MCF 10A (cell line): Measurements from ENCODE around the gene LIPA. TPM values are rescaled to one million over a fixed set of nuclear protein-coding genes. Genes with fewer than 3 reads are reported as not detected.

ENCODE experiments used
- BruUV-seq: library from RNA; stranded (reverse); fragments of 400-500 nt; replicated peaks from 2 replicates; lab custom pipeline; 2021; lab: Mats Ljungman, UMichigan
- CTCF ChIA-PET: fragments of 300-600 bp; sonication (Branson Sonifier 250); formaldehyde crosslinking; extraction: SDS; loops from one replicate; lab custom pipeline; 2021; ENCODE audit warnings: antibody characterized with exemption, inconsistent platforms; lab: Yijun Ruan, JAX
- POLR2A ChIA-PET: fragments of 300-600, 350-650 bp; sonication (Branson Sonifier 250); formaldehyde crosslinking; extraction: SDS; loops from one replicate; lab custom pipeline; 2020; ENCODE audit warnings: antibody characterized with exemption, inconsistent platforms; lab: Yijun Ruan, JAX
- DNase-seq: peaks from one replicate; pipeline ENCODE4 v3.0.0-alpha.2; 2018; ENCODE audit not compliant: unreplicated experiment
- H3K27ac Mint-ChIP-seq: one replicate; pipeline ENCODE4 v1.8.0; 2022; ENCODE audit warnings: mild to moderate bottlenecking, low read depth, mixed read lengths; ENCODE audit not compliant: unreplicated experiment
- H3K27me3 Mint-ChIP-seq: one replicate; pipeline ENCODE4 v1.8.0; 2022; ENCODE audit warnings: mixed read lengths; ENCODE audit not compliant: insufficient read depth, unreplicated experiment
- H3K36me3 Mint-ChIP-seq: one replicate; pipeline ENCODE4 v1.8.0; 2022; ENCODE audit warnings: mild to moderate bottlenecking, moderate library complexity, mixed read lengths; ENCODE audit not compliant: insufficient read depth, unreplicated experiment
- H3K4me1 Mint-ChIP-seq: one replicate; pipeline ENCODE4 v1.8.0; 2022; ENCODE audit warnings: mixed read lengths; ENCODE audit not compliant: insufficient read depth, unreplicated experiment
- H3K4me3 Mint-ChIP-seq: one replicate; pipeline ENCODE4 v1.8.0; 2022; ENCODE audit warnings: mild to moderate bottlenecking, moderate library complexity, mixed read lengths; ENCODE audit not compliant: unreplicated experiment
- H3K9me3 Mint-ChIP-seq: one replicate; pipeline ENCODE4 v1.8.0; 2022; ENCODE audit warnings: mixed read lengths; ENCODE audit not compliant: unreplicated experiment
- CTCF ChIP-seq: fragments of 200-600 bp; IDR thresholded peaks from one replicate; pipeline ENCODE4 v1.8.0; 2022; ENCODE audit warnings: antibody characterized with exemption, mild to moderate bottlenecking; ENCODE audit not compliant: unreplicated experiment
- intact Hi-C: fragments of 100-400 bp; cut with micrococcal nuclease; formaldehyde crosslinking; loops from 2 replicates; pipeline ENCODE4 v1.14.1; 2022
- total RNA-seq: library from RNA; stranded (reverse); gene quantifications from 2 replicates; pipeline ENCODE4 v1.2.3, GENCODE V29; 2022

Gene LIPA
- total RNA-seq, 1 experiment from 2014 or later, result 22.3 TPM

- H3K36me3 Mint-ChIP-seq, result peaks cover 6% of the 10 kb centered on the region
- peak overlapping the region; percentile 100 for H3K27ac Mint-ChIP-seq
- ChIA-PET POLR2A (interaction anchor here (0.5 to 4.9 kb wide), 11 partner anchors 14 to 494 kb away, joined by 3 to 66 read pairs (median 7); partner anchors contain the start of genes IFIT2, IFIT3 and LIPA), CTCF (interaction anchor here (2.0 kb wide), 1 partner anchor 22 kb away, joined by 6 read pairs; the partner anchor contains the start of gene IFIT2)
- no TSS peak for BruUV-seq
- H3K9me3 Mint-ChIP-seq, result no peaks in the 10 kb centered on the region
- peak overlapping the region; percentile 13 for H3K4me3 Mint-ChIP-seq
- H3K27me3 Mint-ChIP-seq, result no peaks in the 10 kb centered on the region
- peak; percentile 94 for DNase-seq
- TF ChIP-seq CTCF, result no peak
- intact Hi-C loops, result no loop called here
- peaks cover 59% of the 10 kb centered on the region for H3K4me1 Mint-ChIP-seq
Measured at GRCh38 chr10:89279421-89279869, 27.9 kb upstream of the LIPA start.

- no peak for DNase-seq
- ChIA-PET POLR2A (interaction anchor here (0.5 to 4.9 kb wide), 16 partner anchors 14 to 494 kb away, joined by 3 to 66 read pairs (median 4); partner anchors contain the start of genes IFIT2, IFIT3 and LIPA), CTCF (interaction anchor here (2.0 kb wide), 1 partner anchor 23 kb away, joined by 6 read pairs; the partner anchor contains the start of gene IFIT2)
Measured at GRCh38 chr10:89278900-89279392, 27.4 kb upstream of the LIPA start.

GRCh38 chr10:89278034-89278535 is 26.5 kb upstream of the LIPA start:
- CTCF ChIA-PET, result interaction anchor here (0.7 to 2.0 kb wide), 2 partner anchors 19 to 23 kb away, joined by 3 to 6 read pairs; partner anchors contain the start of gene IFIT2
- DNase-seq, result peak; percentile 98
- Mint-ChIP-seq H3K4me3 (peak overlapping the region; percentile 62), H3K9me3 (no peaks in the 10 kb centered on the region), H3K27ac (peak overlapping the region; percentile 100), H3K4me1 (peaks cover 53% of the 10 kb centered on the region), H3K36me3 (peaks cover 6% of the 10 kb centered on the region), H3K27me3 (no peaks in the 10 kb centered on the region)
- no peak for TF ChIP-seq CTCF
- POLR2A ChIA-PET, result interaction anchor here (0.6 to 4.9 kb wide), 20 partner anchors 13 to 365 kb away, joined by 3 to 66 read pairs (median 4); partner anchors contain the start of genes IFIT1, IFIT2, IFIT3 and LIPA
- BruUV-seq, result no TSS peak
- intact Hi-C loops, result no loop called here

More at GRCh38 chr10:89278900-89279392, 27.4 kb upstream of the LIPA start:
- no peak for TF ChIP-seq CTCF
- no TSS peak for BruUV-seq
- Mint-ChIP-seq H3K9me3 (no peaks in the 10 kb centered on the region), H3K4me1 (peaks cover 59% of the 10 kb centered on the region), H3K4me3 (peak overlapping the region; percentile 13), H3K27me3 (no peaks in the 10 kb centered on the region), H3K36me3 (peaks cover 6% of the 10 kb centered on the region), H3K27ac (peak overlapping the region; percentile 100)
- intact Hi-C loops, result no loop called here

- Mint-ChIP-seq H3K27me3 (no peaks in the 10 kb centered on the region), H3K27ac (peak overlapping the region; percentile 63), H3K9me3 (no peaks in the 10 kb centered on the region), H3K4me3 (no peak overlapping the region), H3K36me3 (peaks cover 6% of the 10 kb centered on the region), H3K4me1 (peaks cover 44% of the 10 kb centered on the region)
- no peak for TF ChIP-seq CTCF
- intact Hi-C loops, result no loop called here
- POLR2A ChIA-PET, result interaction anchor here (0.6 to 4.9 kb wide), 6 partner anchors 9 to 343 kb away, joined by 3 to 66 read pairs (median 3); partner anchors contain the start of gene IFIT2
- CTCF ChIA-PET, result interaction anchor here (1.0 to 3.2 kb wide), 2 partner anchors 13 to 93 kb away, joined by 3 to 18 read pairs; no protein-coding TSS in a partner anchor
- no TSS peak for BruUV-seq
- no peak for DNase-seq
Measured at GRCh38 chr10:89275383-89275782, 23.8 kb upstream of the LIPA start.
